ENCODE measurements around the gene HACD3. TPM values are rescaled to one million over a fixed set of nuclear protein-coding genes. Genes with fewer than 3 reads are reported as not detected.

Gene HACD3
- total and polyA plus RNA-seq, 2 of the 13 experiments (the other 11 are each of a cell fraction or from before 2014, with no cell fraction given), result 73.6 to 161 TPM

DNA sequence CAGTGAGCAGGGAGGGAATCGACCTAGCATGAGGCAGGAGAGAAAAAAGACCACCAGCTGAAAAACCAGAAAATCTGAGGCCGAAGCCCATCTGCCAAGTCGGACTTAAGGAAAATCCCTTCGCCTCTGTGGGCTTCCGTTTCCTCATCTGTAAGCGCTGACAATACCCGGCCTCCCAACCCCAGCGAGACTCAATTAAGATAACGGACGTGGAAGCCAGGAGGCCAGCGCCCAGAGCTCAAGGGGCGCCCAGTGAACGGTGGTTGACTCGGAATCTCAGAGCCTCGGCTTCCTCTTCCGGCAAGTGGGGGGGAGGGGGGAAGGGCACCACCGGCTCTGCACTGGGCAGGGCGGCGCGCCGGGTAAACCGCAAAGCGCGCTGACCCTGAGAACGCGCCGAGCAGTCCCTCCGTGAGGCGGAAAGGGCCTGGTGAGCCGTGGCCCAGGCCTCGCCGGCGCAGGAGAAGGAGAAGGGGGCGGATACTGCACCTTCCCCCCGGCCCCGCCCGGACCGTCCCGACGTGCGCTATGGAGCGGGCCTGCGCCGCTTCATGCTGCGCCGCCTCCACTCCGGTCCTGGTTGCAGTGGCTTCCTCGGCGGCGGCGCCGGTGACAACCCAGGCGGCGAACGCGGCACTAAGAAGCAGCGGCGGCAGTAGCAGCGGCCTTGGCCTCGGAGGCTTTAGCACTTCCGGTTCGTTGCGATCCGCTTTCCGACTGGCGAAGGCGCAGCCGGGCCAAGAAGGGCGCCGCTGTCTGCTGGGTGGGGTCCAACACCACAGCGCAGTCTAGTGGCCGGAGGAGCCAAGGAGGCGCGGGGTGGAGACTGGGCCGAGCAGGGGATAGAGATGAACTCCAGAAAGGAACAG, 13.0 kb upstream of the HACD3 start, which contains the start of gene DPP8 (continued):
- TF ChIP-seq TERF1 (CRISPR knock-in tag; IDR thresholded peaks at IDR 0.05) (no peak), MAZ (IDR thresholded peaks at IDR 0.05; ENCODE audit: borderline replicate concordance, low read depth, low read length) (peak; percentile 64; the same call in 1 of the 2 replicates), MAZ (CRISPR knock-in tag; IDR thresholded peaks at IDR 0.05; ENCODE audit: low read depth) (peak; percentile 95), HMGA1 (CRISPR knock-in tag; conservative IDR thresholded peaks at IDR 0.05) (no peak), ZNF598 (CRISPR knock-in tag; IDR thresholded peaks at IDR 0.05; ENCODE audit: borderline replicate concordance) (0 out of 2 replicates have a peak, but pooled peaks have one; percentile 43), ZNF280B (CRISPR knock-in tag; IDR thresholded peaks at IDR 0.05; ENCODE audit: borderline replicate concordance) (peak; percentile 81; the same call in 1 of the 2 replicates), THYN1 (CRISPR knock-in tag; IDR thresholded peaks at IDR 0.05; ENCODE audit: borderline replicate concordance, low read depth) (no peak), GATAD2A (CRISPR knock-in tag; IDR thresholded peaks at IDR 0.05) (peak; percentile 81), KDM5A (IDR thresholded peaks at IDR 0.05; ENCODE audit: borderline replicate concordance, low read length) (peak; percentile 97), ELF4 (CRISPR knock-in tag; IDR thresholded peaks at IDR 0.05; ENCODE audit: borderline replicate concordance) (peak; percentile 80; the same call in 1 of the 2 replicates), ZNF567 (CRISPR knock-in tag; IDR thresholded peaks at IDR 0.05; ENCODE audit: borderline replicate concordance) (peak; percentile 71; the same call in 1 of the 2 replicates), RNF2 (conservative IDR thresholded peaks at IDR 0.05; ENCODE audit: low read depth) (peak; percentile 66; the same call in 1 of the 2 replicates), ZNF780A (CRISPR knock-in tag; IDR thresholded peaks at IDR 0.05) (no peak), NFIB (CRISPR knock-in tag; IDR thresholded peaks at IDR 0.05; ENCODE audit: borderline replicate concordance) (no peak; the same call in 1 of the 2 replicates), ZNF552 (CRISPR knock-in tag; IDR thresholded peaks at IDR 0.05; ENCODE audit: borderline replicate concordance) (peak; percentile 77; the same call in 1 of the 2 replicates), ZNF883 (CRISPR knock-in tag; IDR thresholded peaks at IDR 0.05; ENCODE audit: not compliant biosample characterization) (peak; percentile 84), KLF15 (CRISPR knock-in tag; IDR thresholded peaks at IDR 0.05; ENCODE audit: borderline replicate concordance) (peak; percentile 68; the same call in 1 of the 2 replicates), RARA (CRISPR knock-in tag; IDR thresholded peaks at IDR 0.05) (peak; percentile 48; the same call in 1 of the 2 replicates)
- TF ChIP-seq, protein P1, sequence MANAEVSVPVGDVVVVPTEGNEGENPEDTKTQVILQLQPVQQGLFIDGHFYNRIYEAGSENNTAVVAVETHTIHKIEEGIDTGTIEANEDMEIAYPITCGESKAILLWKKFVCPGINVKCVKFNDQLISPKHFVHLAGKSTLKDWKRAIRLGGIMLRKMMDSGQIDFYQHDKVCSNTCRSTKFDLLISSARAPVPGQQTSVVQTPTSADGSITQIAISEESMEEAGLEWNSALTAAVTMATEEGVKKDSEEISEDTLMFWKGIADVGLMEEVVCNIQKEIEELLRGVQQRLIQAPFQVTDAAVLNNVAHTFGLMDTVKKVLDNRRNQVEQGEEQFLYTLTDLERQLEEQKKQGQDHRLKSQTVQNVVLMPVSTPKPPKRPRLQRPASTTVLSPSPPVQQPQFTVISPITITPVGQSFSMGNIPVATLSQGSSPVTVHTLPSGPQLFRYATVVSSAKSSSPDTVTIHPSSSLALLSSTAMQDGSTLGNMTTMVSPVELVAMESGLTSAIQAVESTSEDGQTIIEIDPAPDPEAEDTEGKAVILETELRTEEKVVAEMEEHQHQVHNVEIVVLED (CRISPR knock-in tag; IDR thresholded peaks at IDR 0.05; ENCODE audit: borderline replicate concordance), result peak; percentile 82
- TF ChIP-seq, protein P2, sequence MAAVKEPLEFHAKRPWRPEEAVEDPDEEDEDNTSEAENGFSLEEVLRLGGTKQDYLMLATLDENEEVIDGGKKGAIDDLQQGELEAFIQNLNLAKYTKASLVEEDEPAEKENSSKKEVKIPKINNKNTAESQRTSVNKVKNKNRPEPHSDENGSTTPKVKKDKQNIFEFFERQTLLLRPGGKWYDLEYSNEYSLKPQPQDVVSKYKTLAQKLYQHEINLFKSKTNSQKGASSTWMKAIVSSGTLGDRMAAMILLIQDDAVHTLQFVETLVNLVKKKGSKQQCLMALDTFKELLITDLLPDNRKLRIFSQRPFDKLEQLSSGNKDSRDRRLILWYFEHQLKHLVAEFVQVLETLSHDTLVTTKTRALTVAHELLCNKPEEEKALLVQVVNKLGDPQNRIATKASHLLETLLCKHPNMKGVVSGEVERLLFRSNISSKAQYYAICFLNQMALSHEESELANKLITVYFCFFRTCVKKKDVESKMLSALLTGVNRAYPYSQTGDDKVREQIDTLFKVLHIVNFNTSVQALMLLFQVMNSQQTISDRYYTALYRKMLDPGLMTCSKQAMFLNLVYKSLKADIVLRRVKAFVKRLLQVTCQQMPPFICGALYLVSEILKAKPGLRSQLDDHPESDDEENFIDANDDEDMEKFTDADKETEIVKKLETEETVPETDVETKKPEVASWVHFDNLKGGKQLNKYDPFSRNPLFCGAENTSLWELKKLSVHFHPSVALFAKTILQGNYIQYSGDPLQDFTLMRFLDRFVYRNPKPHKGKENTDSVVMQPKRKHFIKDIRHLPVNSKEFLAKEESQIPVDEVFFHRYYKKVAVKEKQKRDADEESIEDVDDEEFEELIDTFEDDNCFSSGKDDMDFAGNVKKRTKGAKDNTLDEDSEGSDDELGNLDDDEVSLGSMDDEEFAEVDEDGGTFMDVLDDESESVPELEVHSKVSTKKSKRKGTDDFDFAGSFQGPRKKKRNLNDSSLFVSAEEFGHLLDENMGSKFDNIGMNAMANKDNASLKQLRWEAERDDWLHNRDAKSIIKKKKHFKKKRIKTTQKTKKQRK (IDR thresholded peaks at IDR 0.05; ENCODE audit: low read length), result no peak

Measured in HepG2 (cell line).